Endothelial cell of umbilical vein (primary cell): ENCODE measurements around the gene NOD1. TPM values are rescaled to one million over a fixed set of nuclear protein-coding genes. Genes with fewer than 3 reads are reported as not detected.

Experiments
- BruUV-seq: library from RNA; stranded (reverse); fragments of 400-500 nt; replicated peaks from 2 replicates; lab custom pipeline; 2021; lab: Mats Ljungman, UMichigan
- CTCF ChIA-PET: fragments of 300-600, 350-600 bp; sonication (Branson Sonifier 250); formaldehyde crosslinking; loops from one replicate; lab custom pipeline; 2021; ENCODE audit warnings: antibody characterized with exemption, inconsistent platforms; lab: Charles Lee
- POLR2A ChIA-PET: fragments of 300-600, 350-600 bp; sonication (Branson Sonifier 250); formaldehyde crosslinking; loops from one replicate; lab custom pipeline; 2021; ENCODE audit warnings: antibody characterized with exemption, inconsistent platforms; lab: Charles Lee
- DNase-seq: peaks from one replicate; pipeline ENCODE4 v3.0.0-alpha.2; 2011; ENCODE audit warnings: low read depth, low spot score
- FAIRE-seq: peaks from 2 replicates; lab custom pipeline; 2011; peaks lifted over from hg19 to GRCh38; lab: Jason Lieb, UNC
- H2AFZ ChIP-seq: 2 replicates; pipeline ENCODE4 v1.6.0; 2012; ENCODE audit warnings: low read depth, low read length, control low read depth, inconsistent platforms
- H3K27ac ChIP-seq: 2 replicates; pipeline ENCODE4 v1.5.1; 2011; ENCODE audit warnings: low read depth, mild to moderate bottlenecking, control low read depth, low read length, moderate library complexity; ENCODE audit not compliant: insufficient read depth
- H3K27me3 ChIP-seq, 2 experiments: 2 replicates each; pipeline versions ENCODE4 v1.6.0 to v1.6.1; 2011; ENCODE audit warnings: low read length in 2 of 2, mixed read lengths in 1 of 2; ENCODE audit not compliant: control insufficient read depth in 2 of 2, insufficient read depth in 2 of 2
- H3K36me3 ChIP-seq, 2 experiments: 2 replicates in 1 of 2; 3 replicates in 1 of 2; pipeline ENCODE4 v1.5.1; 2011; ENCODE audit warnings: low read length in 2 of 2, mild to moderate bottlenecking in 1 of 2, moderate library complexity in 1 of 2; ENCODE audit not compliant: control insufficient read depth in 2 of 2, insufficient read depth in 2 of 2; ENCODE audit errors: extremely low read depth in 1 of 2
- H3K4me1 ChIP-seq: 3 replicates; pipeline ENCODE4 v1.5.1; 2011; ENCODE audit warnings: mild to moderate bottlenecking, low read length; ENCODE audit not compliant: control insufficient read depth, insufficient read depth; ENCODE audit errors: extremely low read depth
- H3K4me2 ChIP-seq: 2 replicates; pipeline ENCODE4 v1.6.1; 2011; ENCODE audit warnings: low read length, control low read depth, mixed read lengths; ENCODE audit not compliant: insufficient read depth
- H3K4me3 ChIP-seq, 3 experiments: fragments of 200-600 bp in 1 of 3; sonication (generic), shearing (Covaris generic) in 1 of 3; replicated peaks in 1 of 3; 2 replicates each; pipeline ENCODE4 v1.5.1; 2011 to 2016; ENCODE audit warnings: control low read depth in 3 of 3, low read length in 3 of 3, mild to moderate bottlenecking in 2 of 3, inconsistent platforms in 1 of 3, low read depth in 1 of 3, moderate library complexity in 1 of 3; ENCODE audit not compliant: insufficient read depth in 1 of 3
- H3K79me2 ChIP-seq: 2 replicates; pipeline ENCODE4 v1.6.0; 2012; ENCODE audit warnings: low read length, inconsistent platforms; ENCODE audit not compliant: control insufficient read depth, insufficient read depth
- H3K9ac ChIP-seq: replicated peaks from 2 replicates; pipeline ENCODE3; 2011; ENCODE audit warnings: low read length, control low read depth; ENCODE audit not compliant: insufficient read depth; ENCODE audit errors: extremely low read depth
- H3K9me1 ChIP-seq: replicated peaks from 3 replicates; pipeline ENCODE4 v1.6.0; 2011; ENCODE audit warnings: mild to moderate bottlenecking, low read length; ENCODE audit not compliant: control insufficient read depth, insufficient read depth; ENCODE audit errors: extremely low read depth
- H3K9me3 ChIP-seq: replicated peaks from 2 replicates; pipeline ENCODE4 v1.5.1; 2012; ENCODE audit warnings: low read length, inconsistent platforms; ENCODE audit not compliant: control insufficient read depth, insufficient read depth
- H4K20me1 ChIP-seq: replicated peaks from 2 replicates; pipeline ENCODE3; 2011; ENCODE audit warnings: mild to moderate bottlenecking, low read length; ENCODE audit not compliant: control insufficient read depth, insufficient read depth; ENCODE audit errors: extremely low read depth
- CTCF ChIP-seq, 2 donors: IDR thresholded peaks; 1 replicate in 1 of 2; 2 replicates in 1 of 2; pipeline ENCODE4 v1.5.1; 2011; ENCODE audit warnings: low read length in 2 of 2, mild to moderate bottlenecking in 2 of 2, moderate library complexity in 2 of 2, control low read depth in 1 of 2, inconsistent platforms in 1 of 2, low read depth in 1 of 2; ENCODE audit not compliant: insufficient read depth in 1 of 2; ENCODE audit errors: extremely low read depth in 1 of 2
- EZH2 ChIP-seq: IDR thresholded peaks from 2 replicates; pipeline ENCODE4 v1.6.1; 2012; ENCODE audit warnings: borderline replicate concordance, low read depth, mild to moderate bottlenecking, moderate library complexity, low read length, inconsistent platforms; ENCODE audit not compliant: severe bottlenecking
- FOS ChIP-seq: IDR thresholded peaks from 2 replicates; pipeline ENCODE4 v1.6.1; 2011; ENCODE audit warnings: mild to moderate bottlenecking, low read length, moderate library complexity, borderline replicate concordance; ENCODE audit not compliant: insufficient read depth
- GATA2 ChIP-seq: IDR thresholded peaks from 2 replicates; pipeline ENCODE4 v1.7.0; 2011; ENCODE audit warnings: low read depth, mild to moderate bottlenecking, moderate library complexity, mixed read lengths, low read length; ENCODE audit not compliant: insufficient read length, insufficient read depth
- JUN ChIP-seq: IDR thresholded peaks from 2 replicates; pipeline ENCODE4 v1.6.1; 2011; ENCODE audit warnings: borderline replicate concordance, low read depth; ENCODE audit not compliant: insufficient read length, insufficient read depth
- MAX ChIP-seq: IDR thresholded peaks from 2 replicates; pipeline ENCODE4 v1.6.1; 2011; ENCODE audit not compliant: insufficient read depth, insufficient read length
- MYC ChIP-seq: IDR thresholded peaks from one replicate; pipeline ENCODE4 v1.6.1; 2011; ENCODE audit warnings: mild to moderate bottlenecking, low read depth, low read length
- POLR2A ChIP-seq: IDR thresholded peaks from 2 replicates; pipeline ENCODE4 v1.6.1; 2012; ENCODE audit warnings: low read depth, mild to moderate bottlenecking, control low read depth, low read length
- POLR2AphosphoS5 ChIP-seq: IDR thresholded peaks from 2 replicates; pipeline ENCODE4 v1.6.1; 2012; ENCODE audit warnings: low read depth, mild to moderate bottlenecking, control low read depth, low read length, moderate library complexity; ENCODE audit not compliant: insufficient read depth
- dilution Hi-C: fragments of 300-500 bp; cut with MboI; formaldehyde crosslinking; loops from one replicate; pipeline ENCODE4 v1.15.0; 2019; ENCODE audit warnings: low sequenced_read_pairs; ENCODE audit not compliant: extremely low pct_ligation_motif_present
- intact Hi-C: fragments of 100-400 bp; cut with micrococcal nuclease; formaldehyde crosslinking; loops from one replicate; pipeline ENCODE4 v1.10.0; 2022
- polyA plus RNA-seq, 4 experiments: library from polyadenylated mRNA; depleted of rRNA in 3 of 4; stranded (reverse) in 3 of 4; unstranded in 1 of 4; fragments of >200 nt; gene quantifications; 2 replicates each; pipeline versions ENCODE4 v1.2.1 to v1.2.3, GENCODE V29; 2011 to 2012; ENCODE audit warnings: missing spikeins in 1 of 4
- total RNA-seq: library from RNA; stranded (reverse); gene quantifications from 2 replicates; pipeline ENCODE4 v1.2.3, GENCODE V29; 2021

NOD1 gene
- total and polyA plus RNA-seq, 2 donors (not counting 3 experiments of a cell fraction or from before 2014, with no cell fraction given), result 22.1 to 39.2 TPM

DNA sequence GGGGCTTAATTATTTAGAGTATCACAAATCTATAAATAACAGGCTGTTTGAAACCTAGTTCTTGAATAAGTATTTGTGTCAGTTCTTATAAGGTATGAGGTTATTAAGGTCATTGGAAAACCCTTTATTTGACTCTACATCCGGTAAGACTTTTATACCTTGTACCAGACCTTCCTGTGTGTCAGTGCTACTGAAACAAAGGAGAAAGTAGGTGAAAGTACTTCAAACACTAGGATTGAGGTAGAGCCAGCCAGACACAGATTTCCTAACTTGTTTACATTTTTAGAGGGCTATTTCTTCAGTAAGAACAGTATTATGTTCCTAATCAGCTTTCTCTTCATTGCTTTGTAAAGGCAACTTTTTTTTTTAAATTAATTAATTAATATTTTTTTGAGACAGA lies 100.3 kb downstream of the NOD1 start:
- BruUV-seq, result no TSS peak
- no peaks in the 10 kb centered on the region for H3K36me3 ChIP-seq
- no peak overlapping the region for H3K4me2 ChIP-seq
- dilution Hi-C loops, result no loop called here
- H3K4me1 ChIP-seq, result no peaks in the 10 kb centered on the region
- ChIA-PET CTCF (no interaction called here), POLR2A (no interaction called here)
- TF ChIP-seq JUN (no peak), FOS (no peak), MAX (no peak), EZH2 (no peak), POLR2AphosphoS5 (no peak), MYC (no peak), CTCF (IDR thresholded peaks at IDR 0.05; ENCODE audit: extremely low read depth in 1 of 2, insufficient read depth in 1 of 2, low read depth in 1 of 2, low read length in 2 of 2) (no peak), POLR2A (no peak), GATA2 (no peak)
- intact Hi-C loops, result no loop called here
- DNase-seq (no peak), FAIRE-seq (no peak)
- H3K9me1 ChIP-seq, result no peaks in the 10 kb centered on the region
- H3K4me3 ChIP-seq, result no peak overlapping the region
- H3K9ac ChIP-seq, result no peak overlapping the region
- H3K27me3 ChIP-seq, result no peaks in the 10 kb centered on the region
- H2AFZ ChIP-seq, result no peak overlapping the region
- H3K79me2 ChIP-seq, result no peaks in the 10 kb centered on the region
- no peaks in the 10 kb centered on the region for H4K20me1 ChIP-seq
- H3K9me3 ChIP-seq, result no peaks in the 10 kb centered on the region
- H3K27ac ChIP-seq, result no peak overlapping the region

Other genes with a start within 250 kb of the NOD1 start
- 5.7 and 5.9 TPM in 2 replicates for gene ZNRF2, start 194.2 kb downstream of the NOD1 start, total RNA-seq
- 0.96 and 1.4 TPM in 2 replicates for gene ZNRF2, start 194.2 kb downstream of the NOD1 start, polyA plus RNA-seq
- 44.3 and 46.9 TPM in 2 replicates for gene GGCT, start 26.0 kb upstream of the NOD1 start, total RNA-seq
- gene GGCT, start 26.0 kb upstream of the NOD1 start, polyA plus RNA-seq, result 14.7 and 21.1 TPM in 2 replicates
- 194 and 206 TPM in 2 replicates for gene GARS1, start 116.1 kb upstream of the NOD1 start, total RNA-seq
- 295 and 300 TPM in 2 replicates for gene GARS1, start 116.1 kb upstream of the NOD1 start, polyA plus RNA-seq
- not detected in 2 replicates for gene CRHR2, start 203.7 kb upstream of the NOD1 start, total RNA-seq
- not detected in 2 replicates for gene CRHR2, start 203.7 kb upstream of the NOD1 start, polyA plus RNA-seq